ENCODE data around the gene TSPAN5. TPM values are rescaled to one million over a fixed set of nuclear protein-coding genes. Genes with fewer than 3 reads are reported as not detected.

The TSPAN5 gene
- total RNA-seq, 2 donors from 2014 or later = 7.9 to 48.5 TPM

DNA sequence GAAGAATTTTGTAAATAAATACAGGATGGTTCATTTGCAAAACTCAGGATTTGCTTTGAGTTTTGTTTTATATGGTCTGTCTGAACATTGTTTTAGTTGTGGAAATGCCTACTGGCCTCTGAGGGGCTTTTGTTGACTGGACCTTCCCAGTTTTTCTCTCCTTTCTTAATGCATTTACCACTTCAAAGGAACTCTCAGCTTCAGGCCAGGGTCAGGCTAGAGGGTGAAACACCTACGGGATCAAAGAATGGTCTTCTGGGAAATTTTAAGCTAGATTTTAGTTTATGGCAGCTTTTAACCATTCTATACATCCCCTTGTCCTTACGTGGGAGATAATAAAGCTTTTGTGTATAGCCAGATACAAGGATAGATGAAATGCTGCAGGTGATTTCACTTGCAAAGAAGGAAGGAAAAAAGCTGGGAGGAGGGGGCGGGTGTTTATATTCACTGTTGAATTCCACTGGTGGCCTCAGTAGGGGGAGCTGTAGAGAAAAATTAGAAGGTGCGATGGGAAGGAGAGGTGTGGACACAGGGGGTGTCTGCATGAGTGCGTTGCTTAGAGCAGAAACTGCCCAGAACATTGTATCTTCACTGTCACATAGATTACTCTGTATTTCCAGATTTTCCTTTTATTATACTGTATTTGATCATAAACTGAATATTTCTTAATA is 151.8 kb downstream of the TSPAN5 start:
- intact Hi-C loops (cut with DNase I) = no loop called here
- TF ChIP-seq, protein P1, sequence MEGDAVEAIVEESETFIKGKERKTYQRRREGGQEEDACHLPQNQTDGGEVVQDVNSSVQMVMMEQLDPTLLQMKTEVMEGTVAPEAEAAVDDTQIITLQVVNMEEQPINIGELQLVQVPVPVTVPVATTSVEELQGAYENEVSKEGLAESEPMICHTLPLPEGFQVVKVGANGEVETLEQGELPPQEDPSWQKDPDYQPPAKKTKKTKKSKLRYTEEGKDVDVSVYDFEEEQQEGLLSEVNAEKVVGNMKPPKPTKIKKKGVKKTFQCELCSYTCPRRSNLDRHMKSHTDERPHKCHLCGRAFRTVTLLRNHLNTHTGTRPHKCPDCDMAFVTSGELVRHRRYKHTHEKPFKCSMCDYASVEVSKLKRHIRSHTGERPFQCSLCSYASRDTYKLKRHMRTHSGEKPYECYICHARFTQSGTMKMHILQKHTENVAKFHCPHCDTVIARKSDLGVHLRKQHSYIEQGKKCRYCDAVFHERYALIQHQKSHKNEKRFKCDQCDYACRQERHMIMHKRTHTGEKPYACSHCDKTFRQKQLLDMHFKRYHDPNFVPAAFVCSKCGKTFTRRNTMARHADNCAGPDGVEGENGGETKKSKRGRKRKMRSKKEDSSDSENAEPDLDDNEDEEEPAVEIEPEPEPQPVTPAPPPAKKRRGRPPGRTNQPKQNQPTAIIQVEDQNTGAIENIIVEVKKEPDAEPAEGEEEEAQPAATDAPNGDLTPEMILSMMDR (IDR thresholded peaks at IDR 0.05) = no peak
- TF ChIP-seq POLR2AphosphoS5 (IDR thresholded peaks at IDR 0.05) (no peak), POLR2A (IDR thresholded peaks at IDR 0.05) (no peak)
- H3K27me3 ChIP-seq (replicated peaks; ENCODE audit: insufficient read depth) = no peaks in the 10 kb centered on the region
- H3K4me3 ChIP-seq = no peak overlapping the region
- WGBS = 83% methylated on average over 5 of the region's 5 CpGs
- H3K4me1 ChIP-seq (replicated peaks) = no peaks in the 10 kb centered on the region
- no peak overlapping the region for H3K27ac ChIP-seq
- H3K36me3 ChIP-seq = no peaks in the 10 kb centered on the region
- DNase-seq (ENCODE audit: low spot score) = no peak
- H3K9me3 ChIP-seq = no peaks in the 10 kb centered on the region

DNA sequence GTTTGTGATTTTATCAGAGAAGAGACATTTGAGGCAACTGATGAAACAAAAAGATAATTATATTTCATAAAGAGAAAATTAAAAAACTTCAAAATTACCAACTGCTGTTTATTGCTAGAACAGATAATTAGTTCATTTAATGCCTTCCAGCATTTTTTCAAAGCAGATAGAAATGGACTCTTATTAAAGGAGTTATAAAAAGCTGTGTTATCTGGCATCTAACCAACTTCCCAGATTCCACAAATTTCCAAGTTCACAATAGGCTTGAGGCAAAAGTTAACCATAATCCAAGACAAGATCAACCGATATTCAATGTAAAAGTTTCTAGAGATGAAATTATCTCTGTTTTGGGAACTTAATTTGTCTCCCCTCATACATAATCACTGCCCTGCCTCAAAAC is 152.4 kb downstream of the TSPAN5 start:
- no peak for DNase-seq (ENCODE audit: low spot score)
- H3K4me3 ChIP-seq = no peak overlapping the region
- WGBS = 54% methylated on average over 1 of the region's 1 CpG
- no peaks in the 10 kb centered on the region for H3K9me3 ChIP-seq
- H3K27ac ChIP-seq = no peak overlapping the region
- H3K27me3 ChIP-seq (replicated peaks; ENCODE audit: insufficient read depth) = no peaks in the 10 kb centered on the region
- H3K4me1 ChIP-seq (replicated peaks) = no peaks in the 10 kb centered on the region
- TF ChIP-seq, protein P1 (IDR thresholded peaks at IDR 0.05) = no peak
- no peak for TF ChIP-seq POLR2AphosphoS5 (IDR thresholded peaks at IDR 0.05)
- no peak for TF ChIP-seq POLR2A (IDR thresholded peaks at IDR 0.05)
- H3K36me3 ChIP-seq = no peaks in the 10 kb centered on the region
- intact Hi-C loops (cut with DNase I) = no loop called here

DNA sequence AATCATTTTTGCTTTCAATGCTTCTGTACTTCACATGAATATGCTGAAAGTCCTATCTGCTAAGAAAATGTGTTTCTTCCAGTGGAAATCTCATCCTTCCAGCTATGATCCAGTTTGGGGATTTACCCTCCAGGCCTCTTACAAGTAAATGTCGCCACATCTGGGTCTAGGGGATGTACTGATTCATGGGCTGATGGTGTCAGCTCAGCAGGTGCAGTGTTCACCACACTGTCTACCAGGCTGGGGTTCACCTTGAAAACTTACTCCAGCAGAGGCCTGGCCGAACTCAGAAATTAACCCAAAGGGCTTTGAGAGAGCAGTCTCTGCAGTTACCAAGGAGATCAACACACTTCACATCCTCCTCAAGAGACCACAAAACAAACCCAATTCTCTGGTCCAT is 154.3 kb downstream of the TSPAN5 start:
- 100% methylated on average over 2 of the region's 2 CpGs for WGBS
- no peaks in the 10 kb centered on the region for H3K36me3 ChIP-seq
- H3K27me3 ChIP-seq (replicated peaks; ENCODE audit: insufficient read depth) = no peaks in the 10 kb centered on the region
- H3K27ac ChIP-seq = no peak overlapping the region
- H3K9me3 ChIP-seq = no peaks in the 10 kb centered on the region
- intact Hi-C loops (cut with DNase I) = no loop called here
- no peak for DNase-seq (ENCODE audit: low spot score)
- H3K4me1 ChIP-seq (replicated peaks) = no peaks in the 10 kb centered on the region
- no peak overlapping the region for H3K4me3 ChIP-seq
- no peak for TF ChIP-seq POLR2A (IDR thresholded peaks at IDR 0.05)
- TF ChIP-seq, protein P1 (IDR thresholded peaks at IDR 0.05) = no peak
- TF ChIP-seq POLR2AphosphoS5 (IDR thresholded peaks at IDR 0.05) = no peak

DNA sequence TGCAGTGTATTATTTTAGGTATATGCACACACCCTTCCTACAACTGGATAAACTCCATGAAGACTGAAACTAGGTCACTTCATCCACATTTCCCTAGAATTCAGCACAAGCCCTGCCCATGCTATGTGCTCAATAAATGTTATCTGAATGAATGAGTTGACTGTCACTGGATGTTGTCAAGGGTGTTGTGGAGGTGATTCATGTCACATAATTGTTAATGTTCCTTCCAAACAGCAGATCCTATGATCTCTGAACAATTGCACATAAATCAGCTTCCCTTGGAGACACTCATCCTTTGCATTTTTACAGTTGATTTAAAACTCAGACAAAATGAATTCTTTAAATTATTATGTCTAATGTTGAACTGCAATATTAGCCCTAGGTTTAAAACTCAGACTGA is 154.7 kb downstream of the TSPAN5 start:
- H3K27me3 ChIP-seq (replicated peaks; ENCODE audit: insufficient read depth) = no peaks in the 10 kb centered on the region
- H3K4me3 ChIP-seq = no peak overlapping the region
- intact Hi-C loops (cut with DNase I) = no loop called here
- H3K9me3 ChIP-seq = no peaks in the 10 kb centered on the region
- H3K27ac ChIP-seq = no peak overlapping the region
- H3K4me1 ChIP-seq (replicated peaks) = no peaks in the 10 kb centered on the region
- H3K36me3 ChIP-seq = no peaks in the 10 kb centered on the region
- TF ChIP-seq, protein P1 (IDR thresholded peaks at IDR 0.05) = no peak
- TF ChIP-seq POLR2AphosphoS5 (IDR thresholded peaks at IDR 0.05) (no peak), POLR2A (IDR thresholded peaks at IDR 0.05) (no peak)
- no peak for DNase-seq (ENCODE audit: low spot score)

DNA sequence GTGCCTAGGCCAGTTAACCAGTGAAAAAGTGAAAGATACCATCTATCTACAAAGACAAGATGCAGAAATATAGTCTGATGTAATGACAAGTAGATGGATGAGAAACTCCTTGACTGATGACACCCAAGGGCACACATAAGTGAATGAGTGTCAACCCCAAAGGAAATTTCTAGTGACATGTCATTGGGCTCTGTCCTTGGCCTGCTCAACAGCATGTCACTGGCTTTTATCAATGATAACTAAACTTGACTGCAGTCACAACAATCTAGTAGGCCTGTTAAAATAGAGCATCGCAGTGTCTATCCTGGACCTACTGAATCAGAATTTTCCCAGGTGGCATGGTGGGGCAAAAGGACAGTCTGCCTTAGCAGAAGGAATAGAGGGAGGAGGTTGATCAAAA is 155.8 kb downstream of the TSPAN5 start:
- Histone ChIP-seq H3K36me3 (no peaks in the 10 kb centered on the region), H3K4me1 (replicated peaks) (no peaks in the 10 kb centered on the region), H3K27ac (no peak overlapping the region), H3K4me3 (no peak overlapping the region), H3K9me3 (no peaks in the 10 kb centered on the region), H3K27me3 (replicated peaks; ENCODE audit: insufficient read depth) (no peaks in the 10 kb centered on the region)
- no peak for DNase-seq (ENCODE audit: low spot score)
- TF ChIP-seq, protein P1 (IDR thresholded peaks at IDR 0.05) = no peak
- no peak for TF ChIP-seq POLR2AphosphoS5 (IDR thresholded peaks at IDR 0.05)
- TF ChIP-seq POLR2A (IDR thresholded peaks at IDR 0.05) = no peak
- intact Hi-C loops (cut with DNase I) = no loop called here
- WGBS = 100% methylated on average over 1 of the region's 1 CpG

Measured in prostate gland (tissue), 2 donors.